22Rv1 (cell line): ENCODE data around the gene OGA.

Source experiments
- ZFX ChIP-seq: fragments of 450-650 bp; IDR thresholded peaks from 2 replicates; pipeline ENCODE4 v1.6.1; 2017; ENCODE audit warnings: antibody characterized with exemption, borderline replicate concordance
- TF ChIP-seq, protein P1 (sequence below): fragments of 450-650 bp; IDR thresholded peaks from 2 replicates; pipeline ENCODE4 v1.5.1; 2017; ENCODE audit warnings: mild to moderate bottlenecking

DNA sequence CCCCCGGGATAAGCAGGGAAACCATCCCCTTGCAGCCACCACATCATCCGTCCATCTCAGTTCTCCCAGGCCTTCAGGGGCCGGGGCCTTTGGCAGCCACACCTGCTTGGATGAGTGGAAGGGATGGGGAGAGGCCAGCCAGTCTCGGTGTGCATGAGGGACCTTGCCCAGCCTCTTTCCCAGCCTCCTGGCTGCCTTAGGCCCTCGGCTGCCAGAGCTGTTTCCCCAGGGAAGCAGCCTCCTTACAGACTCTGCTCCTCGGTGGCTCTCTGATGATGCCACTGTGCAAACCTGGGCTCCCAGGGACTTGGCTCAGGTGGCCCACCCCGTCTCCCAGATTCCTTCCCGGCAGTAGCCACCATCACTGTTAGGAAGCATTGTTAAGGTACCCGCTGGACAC is 57.0 kb downstream of the OGA start:
- TF ChIP-seq, protein P1, sequence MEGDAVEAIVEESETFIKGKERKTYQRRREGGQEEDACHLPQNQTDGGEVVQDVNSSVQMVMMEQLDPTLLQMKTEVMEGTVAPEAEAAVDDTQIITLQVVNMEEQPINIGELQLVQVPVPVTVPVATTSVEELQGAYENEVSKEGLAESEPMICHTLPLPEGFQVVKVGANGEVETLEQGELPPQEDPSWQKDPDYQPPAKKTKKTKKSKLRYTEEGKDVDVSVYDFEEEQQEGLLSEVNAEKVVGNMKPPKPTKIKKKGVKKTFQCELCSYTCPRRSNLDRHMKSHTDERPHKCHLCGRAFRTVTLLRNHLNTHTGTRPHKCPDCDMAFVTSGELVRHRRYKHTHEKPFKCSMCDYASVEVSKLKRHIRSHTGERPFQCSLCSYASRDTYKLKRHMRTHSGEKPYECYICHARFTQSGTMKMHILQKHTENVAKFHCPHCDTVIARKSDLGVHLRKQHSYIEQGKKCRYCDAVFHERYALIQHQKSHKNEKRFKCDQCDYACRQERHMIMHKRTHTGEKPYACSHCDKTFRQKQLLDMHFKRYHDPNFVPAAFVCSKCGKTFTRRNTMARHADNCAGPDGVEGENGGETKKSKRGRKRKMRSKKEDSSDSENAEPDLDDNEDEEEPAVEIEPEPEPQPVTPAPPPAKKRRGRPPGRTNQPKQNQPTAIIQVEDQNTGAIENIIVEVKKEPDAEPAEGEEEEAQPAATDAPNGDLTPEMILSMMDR = no peak
- TF ChIP-seq ZFX = no peak
